DMS53 (cell line): ENCODE measurements around the gene HSPA1A.
A peak's percentile ranks its signal among the peaks of the same experiment; 100 is the strongest.
"Not testable (repeated sequence)": the region's sequence is repeated elsewhere in the genome, so short reads cannot be mapped to it uniquely, and the experiment has no call there.

Source experiments
- DNase-seq: peaks from one replicate; lab custom pipeline; 2025; lab: John Stamatoyannopoulos, UW

HSPA1A gene

GRCh38 chr6:31811645-31812044 is 3.7 kb upstream of the HSPA1A start:
- no peak for DNase-seq

GRCh38 chr6:31813465-31813849 is 1.9 kb upstream of the HSPA1A start:
- no peak for DNase-seq

GRCh38 chr6:31814677-31815024 is 692 bp upstream of the HSPA1A start:
- peak; percentile 97 for DNase-seq

- DNase-seq = not testable (repeated sequence)
These were observed 2.0 kb downstream of the HSPA1A start for GRCh38 chr6:31817133-31817928.

GRCh38 chr6:31817929-31818511 is 2.7 kb downstream of the HSPA1A start:
- DNase-seq = not testable (repeated sequence)

GRCh38 chr6:31819871-31820299 is 4.5 kb downstream of the HSPA1A start:
- DNase-seq = no peak

- not testable (repeated sequence) for DNase-seq
These were observed 5.1 kb downstream of the HSPA1A start for GRCh38 chr6:31820399-31820798.

- peak; percentile 84 for DNase-seq
These were observed 6.1 kb downstream of the HSPA1A start for GRCh38 chr6:31821301-31822035.

GRCh38 chr6:31822036-31822821 is 6.9 kb downstream of the HSPA1A start:
- peak; percentile 80 for DNase-seq

GRCh38 chr6:31823592-31824196 is 8.4 kb downstream of the HSPA1A start:
- not testable (repeated sequence) for DNase-seq

- peak; percentile 69 for DNase-seq
These were observed 10.2 kb downstream of the HSPA1A start for GRCh38 chr6:31825553-31825952.

GRCh38 chr6:31826793-31827285 is 11.5 kb downstream of the HSPA1A start:
- no peak for DNase-seq

GRCh38 chr6:31827286-31828079 is 12.1 kb downstream of the HSPA1A start, which contains the start of gene HSPA1B:
HSPA1B (plus strand) TSS chr6:31827738; CDS start chr6:31827951, 213 bp downstream.
- peak; percentile 100 for DNase-seq

GRCh38 chr6:31829633-31830283 is 14.4 kb downstream of the HSPA1A start:
- peak; percentile 72 for DNase-seq

GRCh38 chr6:31830886-31831335 is 15.6 kb downstream of the HSPA1A start:
- DNase-seq = no peak

GRCh38 chr6:31831350-31832215 is 16.2 kb downstream of the HSPA1A start:
- no peak for DNase-seq

- peak; percentile 98 for DNase-seq
These were observed 19.3 kb downstream of the HSPA1A start for GRCh38 chr6:31834367-31835250.

GRCh38 chr6:31836047-31836473 is 20.7 kb downstream of the HSPA1A start:
- DNase-seq = peak; percentile 62
